BLaER1 treated with 17β-estradiol and CSF1 and Interleukin-3, amounts not matched to agents 10 nM and 100 nM (cell line): ENCODE measurements around the gene P3H2.

Experiments used
- H3K27ac ChIP-seq, 11 experiments: shearing (Covaris generic); formaldehyde crosslinking; 2 replicates each; pipeline ENCODE4 v1.8.1; 2022
- H3K27me3 ChIP-seq, 11 experiments: shearing (Covaris generic); formaldehyde crosslinking; 2 replicates each; pipeline ENCODE4 v1.8.1; 2022
- H3K36me3 ChIP-seq, 11 experiments: shearing (Covaris generic); formaldehyde crosslinking; 2 replicates each; pipeline ENCODE4 v1.8.1; 2022
- H3K4me1 ChIP-seq, 10 experiments: shearing (Covaris generic); formaldehyde crosslinking; 2 replicates each; pipeline ENCODE4 v1.8.1; 2022
- H3K4me2 ChIP-seq, 11 experiments: shearing (Covaris generic); formaldehyde crosslinking; 2 replicates each; pipeline ENCODE4 v1.8.1; 2022
- H3K4me3 ChIP-seq, 10 experiments: shearing (Covaris generic); formaldehyde crosslinking; 2 replicates each; pipeline ENCODE4 v1.8.1; 2022
- H3K9ac ChIP-seq, 11 experiments: shearing (Covaris generic); formaldehyde crosslinking; 2 replicates each; pipeline ENCODE4 v1.8.1; 2022
- H3K9me3 ChIP-seq, 11 experiments: shearing (Covaris generic); formaldehyde crosslinking; replicated peaks in 1 of 11; 2 replicates each; pipeline ENCODE4 v1.8.1; 2022
- H4K20me1 ChIP-seq, 11 experiments: shearing (Covaris generic); formaldehyde crosslinking; 2 replicates each; pipeline ENCODE4 v1.8.1; 2022
- Cebpa-rat ChIP-seq, 11 experiments: shearing (Covaris generic); IDR thresholded peaks; 2 replicates each; pipeline ENCODE4 v1.8.1; 2022

P3H2 gene

DNA sequence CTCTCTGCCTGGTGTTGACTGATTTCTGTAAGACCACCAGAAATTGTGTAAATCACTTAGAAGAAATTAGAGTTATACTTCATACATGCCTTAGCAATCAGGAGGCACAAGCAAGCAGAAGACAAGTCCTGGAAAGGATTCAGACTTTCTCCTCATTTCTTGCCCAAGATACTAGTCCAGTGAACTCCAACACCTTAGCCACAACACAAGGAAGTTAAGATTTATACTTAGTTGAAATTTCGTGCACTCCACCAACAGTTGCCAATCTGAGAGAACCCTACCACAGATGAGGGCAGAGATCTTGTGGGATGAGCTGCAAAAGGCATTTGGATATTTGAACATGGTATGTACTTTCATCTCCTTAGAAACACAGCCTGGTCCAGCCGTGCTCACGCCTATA, 2.3 kb downstream of the P3H2 start:
- no peak overlapping the region for H3K27ac ChIP-seq
- no peaks in the 10 kb centered on the region for H4K20me1 ChIP-seq
- no peak overlapping the region for H3K4me3 ChIP-seq
- no peak for TF ChIP-seq Cebpa-rat (IDR thresholded peaks at IDR 0.05)
- H3K4me1 ChIP-seq, result peaks cover 0 to 12% (median 0%) of the 10 kb centered on the region in 10 experiments; a peak in 4 of 20 replicates
- no peaks in the 10 kb centered on the region for H3K36me3 ChIP-seq
- H3K9ac ChIP-seq, result no peak overlapping the region
- H3K4me2 ChIP-seq, result no peak overlapping the region
- peaks cover 0 to 17% (median 16%) of the 10 kb centered on the region in 11 experiments; a peak in 19 of 22 replicates for H3K9me3 ChIP-seq
- no peaks in the 10 kb centered on the region for H3K27me3 ChIP-seq

DNA sequence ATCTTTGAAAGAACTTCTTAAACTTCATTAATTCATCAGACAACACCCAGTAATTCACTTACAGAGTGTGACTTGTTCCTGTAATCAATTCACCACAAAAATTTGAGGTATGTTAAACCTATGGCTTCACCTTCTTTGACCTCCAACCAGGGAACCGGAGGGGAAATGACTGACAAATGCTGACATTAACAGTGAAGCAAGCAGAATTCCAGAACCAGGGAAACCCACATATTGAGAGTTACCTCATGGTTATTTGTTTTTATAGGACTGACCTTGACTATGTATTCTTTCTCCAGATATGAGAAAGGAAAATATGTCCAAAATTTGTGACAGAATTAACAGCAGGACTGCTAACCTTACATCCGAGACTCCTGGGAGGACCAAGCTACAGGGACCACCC, 2.7 kb downstream of the P3H2 start:
- Histone ChIP-seq H3K9me3 (peaks cover 0 to 17% (median 16%) of the 10 kb centered on the region in 11 experiments; a peak in 19 of 22 replicates), H3K27ac (no peak overlapping the region), H3K4me1 (peaks cover 0 to 12% (median 0%) of the 10 kb centered on the region in 10 experiments; a peak in 4 of 20 replicates), H3K9ac (no peak overlapping the region), H3K4me3 (no peak overlapping the region), H3K4me2 (no peak overlapping the region), H3K36me3 (no peaks in the 10 kb centered on the region), H3K27me3 (no peaks in the 10 kb centered on the region), H4K20me1 (no peaks in the 10 kb centered on the region)
- TF ChIP-seq Cebpa-rat (IDR thresholded peaks at IDR 0.05), result no peak

DNA sequence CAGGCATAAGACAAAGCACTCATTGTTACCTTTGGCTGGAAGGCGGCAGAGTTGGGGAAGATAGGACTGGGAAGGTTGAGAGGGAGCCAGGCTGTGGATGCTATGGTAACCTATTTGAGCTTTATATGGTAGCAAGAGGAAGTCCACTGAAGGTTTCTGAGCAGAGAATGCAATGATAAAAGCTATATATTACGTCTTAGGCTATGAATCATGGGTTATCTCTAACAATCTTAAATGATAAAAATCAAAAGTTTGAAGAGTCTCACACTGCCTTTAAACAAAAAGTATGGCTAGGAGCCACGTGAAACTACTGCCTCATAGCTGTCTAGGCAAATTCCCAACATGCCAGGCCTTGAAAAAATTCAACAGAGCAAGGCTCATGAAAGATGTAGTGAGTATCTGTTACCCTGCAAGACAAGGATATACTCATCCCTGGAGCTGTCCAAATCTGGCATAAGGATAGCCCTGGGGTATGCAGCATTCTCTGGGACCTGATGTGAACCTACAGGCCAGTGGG, 4.1 kb downstream of the P3H2 start:
- Histone ChIP-seq H3K4me1 (peaks cover 0 to 12% (median 0%) of the 10 kb centered on the region in 10 experiments; a peak in 4 of 20 replicates), H3K9me3 (peaks cover 0 to 17% (median 16%) of the 10 kb centered on the region in 11 experiments; a peak in 19 of 22 replicates), H3K4me3 (no peak overlapping the region), H3K4me2 (no peak overlapping the region), H3K9ac (no peak overlapping the region), H3K27me3 (no peaks in the 10 kb centered on the region), H3K27ac (no peak overlapping the region), H4K20me1 (no peaks in the 10 kb centered on the region), H3K36me3 (no peaks in the 10 kb centered on the region)
- TF ChIP-seq Cebpa-rat (IDR thresholded peaks at IDR 0.05), result no peak

DNA sequence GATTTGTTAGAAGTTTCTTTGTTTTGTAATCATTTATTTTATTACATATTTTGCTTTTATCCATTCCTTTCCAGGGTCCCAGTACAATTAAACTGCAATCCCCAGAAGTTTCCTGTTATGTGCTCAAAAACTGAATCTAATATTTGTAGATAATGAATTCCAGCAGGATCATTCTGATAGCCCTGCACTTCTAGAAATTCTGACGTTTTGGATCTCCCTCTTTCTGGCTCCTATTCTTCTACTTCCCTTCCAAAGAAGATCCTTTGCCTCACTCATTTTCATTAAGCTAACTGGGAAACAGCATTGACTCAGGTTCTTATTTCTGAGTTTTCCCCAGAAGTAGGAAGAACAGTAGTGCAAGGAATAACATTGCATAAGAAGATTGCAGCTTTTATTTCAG, 9.9 kb downstream of the P3H2 start:
- Histone ChIP-seq H3K4me3 (no peak overlapping the region), H4K20me1 (no peaks in the 10 kb centered on the region), H3K9me3 (0 out of 22 replicates have a peak, but pooled peaks cover 0 to 3% (median 0%) of the 10 kb centered on the region in 11 experiments), H3K36me3 (no peaks in the 10 kb centered on the region), H3K27me3 (no peaks in the 10 kb centered on the region), H3K4me2 (no peak overlapping the region), H3K27ac (no peak overlapping the region), H3K9ac (no peak overlapping the region), H3K4me1 (no peaks in the 10 kb centered on the region)
- no peak for TF ChIP-seq Cebpa-rat (IDR thresholded peaks at IDR 0.05)

DNA sequence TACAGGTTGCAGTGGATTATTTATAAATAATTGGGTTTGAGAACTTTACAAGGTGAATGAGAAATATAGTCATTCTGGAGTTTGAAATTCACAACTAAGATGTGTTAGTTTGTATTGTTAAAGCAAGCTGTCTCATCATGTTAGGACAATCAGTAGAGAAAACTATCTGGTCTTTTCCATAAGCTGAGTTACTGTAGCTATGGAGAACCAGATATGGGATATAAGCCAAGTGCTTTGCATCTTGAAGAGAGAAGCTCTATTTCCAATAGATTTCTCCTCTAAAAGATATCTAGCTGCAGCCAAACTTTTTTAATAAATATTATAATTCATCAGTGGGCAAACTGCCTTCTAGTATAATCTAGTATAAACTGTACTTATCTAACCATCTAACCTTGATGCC, 11.3 kb downstream of the P3H2 start:
- Histone ChIP-seq H3K27ac (no peak overlapping the region), H3K4me3 (no peak overlapping the region), H3K27me3 (no peaks in the 10 kb centered on the region), H3K9me3 (0 out of 22 replicates have a peak, but pooled peaks cover 0 to 3% (median 0%) of the 10 kb centered on the region in 11 experiments), H3K36me3 (no peaks in the 10 kb centered on the region), H3K9ac (no peak overlapping the region), H3K4me2 (no peak overlapping the region), H4K20me1 (no peaks in the 10 kb centered on the region), H3K4me1 (no peaks in the 10 kb centered on the region)
- TF ChIP-seq Cebpa-rat (IDR thresholded peaks at IDR 0.05), result no peak

DNA sequence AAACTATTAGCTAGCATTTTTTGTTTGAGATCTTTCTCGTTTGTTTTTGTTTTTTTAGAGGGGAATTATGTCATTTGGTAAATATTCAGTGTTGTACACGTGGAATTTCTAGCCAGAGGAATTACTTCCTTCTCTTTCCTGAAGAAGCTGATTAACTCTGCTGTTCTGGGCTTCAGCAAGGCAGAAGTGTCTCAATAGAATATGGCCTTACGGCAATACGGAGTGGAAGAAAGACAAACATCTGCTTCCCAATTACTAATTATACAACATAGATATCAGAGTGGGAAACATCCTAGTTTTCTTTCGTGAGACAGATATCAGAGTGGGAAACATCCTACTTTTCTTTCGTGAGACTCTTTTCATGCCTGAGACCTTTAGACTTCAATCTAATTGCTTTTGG, 11.9 kb downstream of the P3H2 start:
- Histone ChIP-seq H3K4me1 (no peaks in the 10 kb centered on the region), H3K9ac (no peak overlapping the region), H3K27me3 (no peaks in the 10 kb centered on the region), H4K20me1 (no peaks in the 10 kb centered on the region), H3K27ac (no peak overlapping the region), H3K4me3 (no peak overlapping the region), H3K36me3 (no peaks in the 10 kb centered on the region), H3K9me3 (0 out of 22 replicates have a peak, but pooled peaks cover 0 to 3% (median 0%) of the 10 kb centered on the region in 11 experiments), H3K4me2 (no peak overlapping the region)
- no peak for TF ChIP-seq Cebpa-rat (IDR thresholded peaks at IDR 0.05)

DNA sequence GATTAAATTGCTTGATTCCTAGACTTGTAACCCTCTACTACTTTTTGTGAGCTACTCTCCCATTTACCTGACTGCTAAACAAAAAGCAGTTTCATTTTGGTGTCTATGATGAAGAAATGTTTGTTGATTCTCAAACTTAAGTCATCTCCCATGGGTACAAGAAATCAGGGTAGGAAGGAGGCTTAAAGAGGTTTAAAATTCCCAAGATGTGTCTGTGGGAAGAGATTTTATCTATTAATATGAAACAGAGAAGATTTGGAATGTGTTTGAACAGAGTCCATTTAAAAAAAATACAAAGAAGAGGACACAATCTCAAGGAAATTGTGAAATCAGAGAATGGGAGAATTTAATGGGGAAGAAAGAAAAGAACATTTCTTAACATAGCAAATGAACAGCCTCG, 14.8 kb downstream of the P3H2 start:
- Histone ChIP-seq H3K9me3 (no peaks in the 10 kb centered on the region), H3K27me3 (no peaks in the 10 kb centered on the region), H3K9ac (no peak overlapping the region), H3K4me2 (no peak overlapping the region), H3K36me3 (no peaks in the 10 kb centered on the region), H3K27ac (no peak overlapping the region), H3K4me3 (no peak overlapping the region), H3K4me1 (peaks cover 0 to 12% (median 0%) of the 10 kb centered on the region in 10 experiments; a peak in 4 of 20 replicates), H4K20me1 (no peaks in the 10 kb centered on the region)
- no peak for TF ChIP-seq Cebpa-rat (IDR thresholded peaks at IDR 0.05)

DNA sequence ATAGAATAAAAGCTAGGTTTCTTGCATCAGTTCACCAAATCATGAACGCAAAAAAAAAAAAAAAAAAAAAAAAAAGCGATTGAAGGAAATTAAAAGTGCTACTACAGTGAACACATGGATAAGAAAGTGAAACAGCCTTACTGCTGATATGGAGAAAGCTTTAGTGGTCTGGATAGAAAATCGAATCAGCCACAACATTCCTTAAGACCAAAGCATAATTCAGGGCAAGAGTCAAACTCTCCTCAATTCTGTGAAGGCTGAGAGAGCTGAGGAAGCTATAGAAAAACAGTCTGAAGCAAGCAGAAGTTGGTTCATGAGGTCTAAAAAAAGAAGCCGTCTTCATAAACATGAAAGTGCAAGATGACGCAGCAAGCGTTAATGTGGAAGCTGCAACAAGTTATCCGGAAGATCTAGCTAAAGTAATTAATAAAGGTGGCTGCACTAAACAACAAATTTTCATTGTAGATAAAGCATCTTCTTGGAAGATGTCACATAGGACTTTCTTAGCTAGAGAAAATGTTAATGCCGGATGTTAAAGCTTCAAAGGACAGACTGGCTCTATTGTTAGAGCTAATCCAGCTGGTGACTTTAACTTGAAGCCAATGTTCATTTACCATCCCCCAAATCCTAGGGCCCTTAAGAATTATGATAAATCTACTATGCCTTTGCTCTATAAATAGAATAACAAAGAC, 19.2 kb downstream of the P3H2 start:
- no peaks in the 10 kb centered on the region for H3K9me3 ChIP-seq
- no peak overlapping the region for H3K27ac ChIP-seq
- H3K4me1 ChIP-seq, result peaks cover 0 to 13% (median 0%) of the 10 kb centered on the region in 10 experiments; a peak in 4 of 20 replicates
- H3K4me3 ChIP-seq, result no peak overlapping the region
- H3K36me3 ChIP-seq, result no peaks in the 10 kb centered on the region
- H3K4me2 ChIP-seq, result peak overlapping the region in 4 of 11 experiments; percentile 4 to 32 (median 4); a peak in 3 of 22 replicates
- no peak for TF ChIP-seq Cebpa-rat (IDR thresholded peaks at IDR 0.05)
- H4K20me1 ChIP-seq, result no peaks in the 10 kb centered on the region
- H3K9ac ChIP-seq, result no peak overlapping the region
- no peaks in the 10 kb centered on the region for H3K27me3 ChIP-seq

DNA sequence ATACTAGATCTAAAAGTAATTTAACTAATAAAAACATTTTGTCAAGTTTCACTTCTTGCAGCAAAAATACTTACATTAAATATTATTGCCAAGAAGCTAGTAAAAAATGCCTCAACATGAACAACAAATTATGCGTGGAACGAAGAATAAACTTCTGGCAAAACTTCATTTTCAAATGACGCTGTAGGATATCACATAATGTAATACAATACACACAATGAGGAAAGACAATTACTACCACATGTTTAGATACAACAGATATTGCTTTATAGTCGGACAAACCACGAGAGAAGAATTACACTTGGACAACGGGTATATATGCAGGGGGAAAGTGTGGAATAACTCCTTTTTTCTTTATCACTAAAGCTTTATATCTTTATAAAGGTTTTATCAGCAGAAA, 21.6 kb downstream of the P3H2 start:
- no peaks in the 10 kb centered on the region for H3K36me3 ChIP-seq
- no peak overlapping the region for H3K4me3 ChIP-seq
- H3K4me1 ChIP-seq, result peaks cover 0 to 13% (median 0%) of the 10 kb centered on the region in 10 experiments; a peak in 4 of 20 replicates

DNA sequence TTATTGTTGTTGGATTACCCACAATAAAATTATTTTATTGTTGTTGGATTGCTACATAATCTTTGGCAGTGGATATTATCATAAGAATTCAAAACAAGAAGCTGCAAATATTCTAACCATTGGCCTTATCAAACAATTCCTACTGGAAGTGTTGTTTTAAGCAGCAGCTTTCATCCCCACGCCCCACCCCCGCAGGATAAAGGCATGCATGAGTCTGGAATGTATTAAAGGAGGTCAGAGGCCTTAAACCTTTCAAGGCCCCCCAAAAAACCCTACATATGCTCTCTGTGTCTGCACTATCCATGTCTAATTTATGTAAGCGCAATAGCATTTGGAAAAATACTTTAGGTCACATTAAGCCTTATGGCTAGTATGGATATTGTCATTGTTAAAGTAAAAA, 23.1 kb downstream of the P3H2 start:
- Histone ChIP-seq H3K9me3 (no peaks in the 10 kb centered on the region), H4K20me1 (no peaks in the 10 kb centered on the region), H3K36me3 (no peaks in the 10 kb centered on the region), H3K27ac (no peak overlapping the region), H3K4me3 (no peak overlapping the region), H3K4me2 (no peak overlapping the region), H3K4me1 (peaks cover 0 to 19% (median 0%) of the 10 kb centered on the region in 10 experiments; a peak in 9 of 20 replicates), H3K9ac (no peak overlapping the region), H3K27me3 (no peaks in the 10 kb centered on the region)
- TF ChIP-seq Cebpa-rat (IDR thresholded peaks at IDR 0.05), result no peak

More for the DNA sequence above, 21.6 kb downstream of the P3H2 start:
- Histone ChIP-seq H3K9me3 (no peaks in the 10 kb centered on the region), H3K27ac (no peak overlapping the region), H3K4me2 (no peak overlapping the region), H3K9ac (no peak overlapping the region), H3K27me3 (no peaks in the 10 kb centered on the region), H4K20me1 (no peaks in the 10 kb centered on the region)
- no peak for TF ChIP-seq Cebpa-rat (IDR thresholded peaks at IDR 0.05)
